ENCODE results near the gene REV3L. TPM values are rescaled to one million over a fixed set of nuclear protein-coding genes. Genes with fewer than 3 reads are reported as not detected.

Gene REV3L
- total and polyA plus RNA-seq, 2 of the 8 experiments (the other 6 are each of a cell fraction or from before 2014, with no cell fraction given): 2.1 to 6.6 TPM

GRCh38 chr6:111494951-111495635 lies 12.1 kb upstream of the REV3L start:
- H3K14ac ChIP-seq (ENCODE audit: insufficient read length): no peak overlapping the region
- no peak overlapping the region for H3K4me2 ChIP-seq (ENCODE audit: insufficient read depth in 1 of 2, low read depth in 2 of 2, low read length in 2 of 2)
- no peak overlapping the region for H2AFZ ChIP-seq (ENCODE audit: low read length)
- H4K5ac ChIP-seq (ENCODE audit: insufficient read length, low read depth, low read length): no peak overlapping the region
- H3K4ac ChIP-seq (replicated peaks; ENCODE audit: insufficient read length, low read depth, low read length): no peak overlapping the region
- no peaks in the 10 kb centered on the region for H3K36me3 ChIP-seq (ENCODE audit: control insufficient read depth in 2 of 4, insufficient read depth in 4 of 4, low read length in 3 of 4)
- H3K23me2 ChIP-seq (ENCODE audit: low read depth, low read length): no peaks in the 10 kb centered on the region; the same call in 1 of the 2 replicates
- no peak overlapping the region for H3K23ac ChIP-seq (ENCODE audit: insufficient read length)
- H4K8ac ChIP-seq (ENCODE audit: extremely low read depth, insufficient read depth, low read length): no peak overlapping the region
- H3K9me3 ChIP-seq (ENCODE audit: insufficient read depth in 2 of 2, low read depth in 1 of 2, low read length in 1 of 2): no peaks in the 10 kb centered on the region
- no peak overlapping the region for H2BK20ac ChIP-seq (ENCODE audit: low read length)
- H3K4me3 ChIP-seq (ENCODE audit: extremely low read depth in 1 of 4, insufficient read depth in 2 of 4, low read depth in 3 of 4, low read length in 4 of 4): no peak overlapping the region
- H4K91ac ChIP-seq (replicated peaks; ENCODE audit: insufficient read length, low read length): no peak overlapping the region
- FAIRE-seq (no peak), DNase-seq (ENCODE audit: low read depth in 1 of 2, low spot score in 2 of 2) (no peak)
- H3K27ac ChIP-seq (ENCODE audit: low read depth, low read length): no peak overlapping the region
- WGBS, 2 experiments (ENCODE audit: extremely low coverage in 1 of 2, insufficient coverage in 1 of 2, insufficient read length in 1 of 2, insufficient replicate concordance in 2 of 2, low coverage in 1 of 2, low lambda C conversion rate in 2 of 2, missing lambda C conversion rate in 1 of 2): 86% methylated on average over 2 of the region's 2 CpGs; no CpG with 5 or more reads in 1 of the 2 experiments
- no peaks in the 10 kb centered on the region for H3K27me3 ChIP-seq (replicated peaks in 1 of 4; ENCODE audit: control insufficient read depth in 3 of 4, extremely low read depth in 1 of 4, insufficient read depth in 3 of 4, low read length in 3 of 4)
- H2BK5ac ChIP-seq (ENCODE audit: low read depth, low read length): no peak overlapping the region
- no peak overlapping the region for H2AK5ac ChIP-seq (ENCODE audit: low read depth, low read length)
- H2BK120ac ChIP-seq (replicated peaks; ENCODE audit: low read depth, low read length): no peak overlapping the region
- H3K56ac ChIP-seq (replicated peaks; ENCODE audit: insufficient read length, low read depth, low read length): no peak overlapping the region
- CTCF ChIA-PET (ENCODE audit: partially characterized antibody): interaction anchor here (1.3 kb wide), 1 partner anchor 36 kb away, joined by 4 read pairs; no protein-coding TSS in a partner anchor
- POLR2A ChIA-PET (ENCODE audit: partially characterized antibody): interaction anchor here (0.6 to 1.0 kb wide), 5 partner anchors 11 to 133 kb away, joined by 3 to 4 read pairs (median 3); no protein-coding TSS in a partner anchor
- H2BK15ac ChIP-seq (ENCODE audit: low read length): no peak overlapping the region
- TF ChIP-seq MAX (IDR thresholded peaks at IDR 0.05) (no peak), EZH2 (IDR thresholded peaks at IDR 0.05; ENCODE audit: low read depth, low read length, severe bottlenecking) (no peak), CTBP2 (IDR thresholded peaks at IDR 0.05; ENCODE audit: borderline replicate concordance, insufficient read depth, insufficient read length, low read length) (no peak), CHD1 (IDR thresholded peaks at IDR 0.05; ENCODE audit: low read depth, low read length) (no peak), JUND (IDR thresholded peaks at IDR 0.05; ENCODE audit: low read length) (no peak), SIN3A (conservative IDR thresholded peaks at IDR 0.05 in 1 of 2, IDR thresholded peaks at IDR 0.05 in 1 of 2; ENCODE audit: low read depth in 1 of 2, low read length in 2 of 2) (no peak)
- H2BK12ac ChIP-seq (ENCODE audit: low read depth, low read length): no peak overlapping the region
- peaks cover 0 to 3% of the 10 kb centered on the region in 2 experiments for H4K20me1 ChIP-seq (replicated peaks in 1 of 2; ENCODE audit: control insufficient read depth in 1 of 2, insufficient read depth in 2 of 2, low read length in 2 of 2)
- H3K9ac ChIP-seq (replicated peaks in 1 of 4; ENCODE audit: extremely low read depth in 1 of 4, low read depth in 3 of 4, low read length in 3 of 4): no peak overlapping the region
- H3K18ac ChIP-seq (ENCODE audit: extremely low read depth, low read length): no peak overlapping the region
- peaks cover 0 to 29% of the 10 kb centered on the region in 2 experiments; a peak in 2 of 4 replicates for H3K79me2 ChIP-seq (ENCODE audit: control insufficient read depth in 1 of 2, insufficient read depth in 2 of 2, low read length in 2 of 2)
- no peaks in the 10 kb centered on the region for H3K4me1 ChIP-seq (replicated peaks in 1 of 4; ENCODE audit: control insufficient read depth in 3 of 4, insufficient read depth in 4 of 4, low read length in 3 of 4)
- no peaks in the 10 kb centered on the region; the same call in 1 of the 2 replicates for H3K79me1 ChIP-seq (ENCODE audit: low read depth, low read length)

All from H1 (cell line).